ENCODE measurements around the gene MCMBP.

Gene MCMBP

DNA sequence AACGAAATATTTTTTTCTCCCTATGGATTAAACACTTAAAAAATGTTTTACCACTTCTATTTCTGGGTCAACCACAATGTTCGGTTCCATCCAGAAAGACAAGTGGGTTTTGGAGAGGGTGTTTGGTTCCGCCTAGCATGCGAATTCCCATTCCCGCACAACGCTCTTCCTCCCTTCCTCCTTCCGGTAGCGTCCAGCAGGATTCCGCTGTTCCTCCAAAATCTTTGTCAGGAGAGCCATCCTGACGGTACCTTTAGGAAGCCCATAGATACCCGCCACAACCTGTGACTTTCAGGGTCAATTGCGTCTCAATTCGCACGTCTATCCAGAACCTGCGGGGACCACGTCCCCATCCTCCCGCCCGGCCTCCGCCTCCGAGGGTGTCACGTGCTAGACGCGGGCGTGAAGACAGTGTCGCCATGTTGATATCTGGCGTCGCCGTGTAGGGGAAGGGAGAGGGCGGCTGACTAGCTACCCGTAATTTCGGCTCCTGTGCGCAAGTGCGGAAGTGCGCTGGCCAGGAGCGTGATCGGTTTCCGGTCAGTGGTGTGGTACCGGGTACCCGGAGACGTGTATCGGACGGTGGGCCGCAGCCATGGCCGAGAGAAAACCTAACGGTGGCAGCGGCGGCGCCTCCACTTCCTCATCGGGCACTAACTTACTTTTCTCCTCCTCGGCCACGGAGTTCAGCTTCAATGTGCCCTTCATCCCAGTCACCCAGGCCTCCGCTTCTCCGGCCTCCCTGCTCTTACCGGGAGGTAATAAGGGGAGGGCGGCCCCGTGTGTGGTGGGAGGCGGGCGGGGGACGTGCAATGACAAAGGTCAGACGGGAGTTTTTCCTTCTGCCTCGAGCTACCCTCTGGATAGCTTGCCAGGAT, 19.8 kb upstream of the MCMBP start, which contains the start of gene SEC23IP (continued):
- peak; percentile 79; the same call in 1 of the 2 replicates for TF ChIP-seq HIC1 (tag by site-specific recombination; IDR thresholded peaks at IDR 0.05)
- 0 out of 2 replicates have a peak, but pooled peaks have one; percentile 52 for TF ChIP-seq HOXD13 (CRISPR knock-in tag; IDR thresholded peaks at IDR 0.05; ENCODE audit: borderline replicate concordance)
- TF ChIP-seq, protein P1, sequence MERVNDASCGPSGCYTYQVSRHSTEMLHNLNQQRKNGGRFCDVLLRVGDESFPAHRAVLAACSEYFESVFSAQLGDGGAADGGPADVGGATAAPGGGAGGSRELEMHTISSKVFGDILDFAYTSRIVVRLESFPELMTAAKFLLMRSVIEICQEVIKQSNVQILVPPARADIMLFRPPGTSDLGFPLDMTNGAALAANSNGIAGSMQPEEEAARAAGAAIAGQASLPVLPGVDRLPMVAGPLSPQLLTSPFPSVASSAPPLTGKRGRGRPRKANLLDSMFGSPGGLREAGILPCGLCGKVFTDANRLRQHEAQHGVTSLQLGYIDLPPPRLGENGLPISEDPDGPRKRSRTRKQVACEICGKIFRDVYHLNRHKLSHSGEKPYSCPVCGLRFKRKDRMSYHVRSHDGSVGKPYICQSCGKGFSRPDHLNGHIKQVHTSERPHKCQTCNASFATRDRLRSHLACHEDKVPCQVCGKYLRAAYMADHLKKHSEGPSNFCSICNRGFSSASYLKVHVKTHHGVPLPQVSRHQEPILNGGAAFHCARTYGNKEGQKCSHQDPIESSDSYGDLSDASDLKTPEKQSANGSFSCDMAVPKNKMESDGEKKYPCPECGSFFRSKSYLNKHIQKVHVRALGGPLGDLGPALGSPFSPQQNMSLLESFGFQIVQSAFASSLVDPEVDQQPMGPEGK (tag by site-specific recombination; IDR thresholded peaks at IDR 0.05), result peak; percentile 68
- peak; percentile 100 for TF ChIP-seq ZNF600 (tag by site-specific recombination; IDR thresholded peaks at IDR 0.05)
- no peak for TF ChIP-seq ZNF560 (tag by site-specific recombination; IDR thresholded peaks at IDR 0.05; ENCODE audit: borderline replicate concordance)
- TF ChIP-seq ZNF274 (IDR thresholded peaks at IDR 0.05; ENCODE audit: low read length), result no peak
- TF ChIP-seq ZNF274 (tag by site-specific recombination; IDR thresholded peaks at IDR 0.05; ENCODE audit: borderline replicate concordance), result no peak
- TF ChIP-seq KLF1 (tag by site-specific recombination; IDR thresholded peaks at IDR 0.05), result peak; percentile 58
- TF ChIP-seq YY2 (tag by site-specific recombination; IDR thresholded peaks at IDR 0.05), result peak; percentile 75
- TF ChIP-seq ZNF214 (tag by site-specific recombination; IDR thresholded peaks at IDR 0.05; ENCODE audit: borderline replicate concordance), result no peak
- TF ChIP-seq ZNF747 (tag by site-specific recombination; IDR thresholded peaks at IDR 0.05), result no peak
- TF ChIP-seq ZNF146 (tag by site-specific recombination; IDR thresholded peaks at IDR 0.05), result no peak
- no peak for TF ChIP-seq ZNF473 (tag by site-specific recombination; IDR thresholded peaks at IDR 0.05)
- no peak for TF ChIP-seq ZNF138 (tag by site-specific recombination; IDR thresholded peaks at IDR 0.05; ENCODE audit: borderline replicate concordance)
- TF ChIP-seq SCRT2 (tag by site-specific recombination; IDR thresholded peaks at IDR 0.05), result peak; percentile 81
- TF ChIP-seq ZNF791 (tag by site-specific recombination; IDR thresholded peaks at IDR 0.05), result no peak
- TF ChIP-seq ZNF558 (tag by site-specific recombination; IDR thresholded peaks at IDR 0.05), result no peak; the same call in 1 of the 2 replicates
- TF ChIP-seq BCL6B (tag by site-specific recombination; IDR thresholded peaks at IDR 0.05), result no peak
- no peak for TF ChIP-seq MYNN (tag by site-specific recombination; IDR thresholded peaks at IDR 0.05; ENCODE audit: borderline replicate concordance)
- TF ChIP-seq ZNF302 (tag by site-specific recombination; IDR thresholded peaks at IDR 0.05; ENCODE audit: low read depth), result no peak
- TF ChIP-seq, protein P2, sequence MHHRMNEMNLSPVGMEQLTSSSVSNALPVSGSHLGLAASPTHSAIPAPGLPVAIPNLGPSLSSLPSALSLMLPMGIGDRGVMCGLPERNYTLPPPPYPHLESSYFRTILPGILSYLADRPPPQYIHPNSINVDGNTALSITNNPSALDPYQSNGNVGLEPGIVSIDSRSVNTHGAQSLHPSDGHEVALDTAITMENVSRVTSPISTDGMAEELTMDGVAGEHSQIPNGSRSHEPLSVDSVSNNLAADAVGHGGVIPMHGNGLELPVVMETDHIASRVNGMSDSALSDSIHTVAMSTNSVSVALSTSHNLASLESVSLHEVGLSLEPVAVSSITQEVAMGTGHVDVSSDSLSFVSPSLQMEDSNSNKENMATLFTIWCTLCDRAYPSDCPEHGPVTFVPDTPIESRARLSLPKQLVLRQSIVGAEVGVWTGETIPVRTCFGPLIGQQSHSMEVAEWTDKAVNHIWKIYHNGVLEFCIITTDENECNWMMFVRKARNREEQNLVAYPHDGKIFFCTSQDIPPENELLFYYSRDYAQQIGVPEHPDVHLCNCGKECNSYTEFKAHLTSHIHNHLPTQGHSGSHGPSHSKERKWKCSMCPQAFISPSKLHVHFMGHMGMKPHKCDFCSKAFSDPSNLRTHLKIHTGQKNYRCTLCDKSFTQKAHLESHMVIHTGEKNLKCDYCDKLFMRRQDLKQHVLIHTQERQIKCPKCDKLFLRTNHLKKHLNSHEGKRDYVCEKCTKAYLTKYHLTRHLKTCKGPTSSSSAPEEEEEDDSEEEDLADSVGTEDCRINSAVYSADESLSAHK (tag by site-specific recombination; IDR thresholded peaks at IDR 0.05), result 0 out of 2 replicates have a peak, but pooled peaks have one; percentile 26
- TF ChIP-seq TRIM28 (IDR thresholded peaks at IDR 0.05; ENCODE audit: borderline replicate concordance, low read length), result peak; percentile 80
- peak; percentile 79; the same call in 1 of the 2 replicates for TF ChIP-seq ZNF610 (tag by site-specific recombination; IDR thresholded peaks at IDR 0.05; ENCODE audit: borderline replicate concordance)
- TF ChIP-seq ZNF501 (tag by site-specific recombination; IDR thresholded peaks at IDR 0.05), result peak; percentile 96
- peak; percentile 29; the same call in 1 of the 2 replicates for TF ChIP-seq SCRT1 (tag by site-specific recombination; IDR thresholded peaks at IDR 0.05; ENCODE audit: borderline replicate concordance)
- TF ChIP-seq ZSCAN16 (tag by site-specific recombination; IDR thresholded peaks at IDR 0.05), result no peak
- TF ChIP-seq ZNF112 (tag by site-specific recombination; IDR thresholded peaks at IDR 0.05), result no peak
- TF ChIP-seq ZNF626 (tag by site-specific recombination; IDR thresholded peaks at IDR 0.05), result no peak
- TF ChIP-seq, protein P3, sequence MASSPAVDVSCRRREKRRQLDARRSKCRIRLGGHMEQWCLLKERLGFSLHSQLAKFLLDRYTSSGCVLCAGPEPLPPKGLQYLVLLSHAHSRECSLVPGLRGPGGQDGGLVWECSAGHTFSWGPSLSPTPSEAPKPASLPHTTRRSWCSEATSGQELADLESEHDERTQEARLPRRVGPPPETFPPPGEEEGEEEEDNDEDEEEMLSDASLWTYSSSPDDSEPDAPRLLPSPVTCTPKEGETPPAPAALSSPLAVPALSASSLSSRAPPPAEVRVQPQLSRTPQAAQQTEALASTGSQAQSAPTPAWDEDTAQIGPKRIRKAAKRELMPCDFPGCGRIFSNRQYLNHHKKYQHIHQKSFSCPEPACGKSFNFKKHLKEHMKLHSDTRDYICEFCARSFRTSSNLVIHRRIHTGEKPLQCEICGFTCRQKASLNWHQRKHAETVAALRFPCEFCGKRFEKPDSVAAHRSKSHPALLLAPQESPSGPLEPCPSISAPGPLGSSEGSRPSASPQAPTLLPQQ (tag by site-specific recombination; IDR thresholded peaks at IDR 0.05), result peak; percentile 84

All from HEK293 (cell line).